GM12878 (cell line): ENCODE measurements around the gene KDSR. TPM values are rescaled to one million over a fixed set of nuclear protein-coding genes. Genes with fewer than 3 reads are reported as not detected.

Experiments
- ATAC-seq: fragments of 200-7000 bp; cut with Tn5 transposase; 3 replicates; pipeline ENCODE4 v1.9.1; 2020; ENCODE audit warnings: mild to moderate bottlenecking, moderate library complexity
- BruUV-seq: library from RNA; stranded (reverse); fragments of 400-500 nt; replicated peaks from 2 replicates; lab custom pipeline; 2021; lab: Mats Ljungman, UMichigan
- CTCF ChIA-PET: fragments of 300-600 bp; sonication (Branson Sonifier 250); formaldehyde crosslinking; extraction: SDS; loops from one replicate; lab custom pipeline; 2021; ENCODE audit warnings: inconsistent platforms; lab: Yijun Ruan, JAX
- POLR2A ChIA-PET: fragments of 350-600 bp; formaldehyde crosslinking; extraction: SDS; loops from one replicate; lab custom pipeline; 2021; ENCODE audit warnings: inconsistent platforms; lab: Charles Lee
- RAD21 ChIA-PET: fragments of 300-600 bp; sonication (Branson Sonifier 250); formaldehyde crosslinking; loops from one replicate; lab custom pipeline; 2023; ENCODE audit warnings: antibody characterized with exemption; ENCODE audit not compliant: unreplicated experiment; lab: Charles Lee
- SMC1A ChIA-PET: fragments of 300-600 bp; sonication (Branson Sonifier 250); formaldehyde crosslinking; loops from one replicate; lab custom pipeline; 2023; ENCODE audit not compliant: unreplicated experiment, uncharacterized antibody; lab: Charles Lee
- DNase-seq: peaks from one replicate; pipeline ENCODE4 v3.0.0-alpha.2; 2011; ENCODE audit warnings: low read depth, low spot score
- FAIRE-seq: peaks from 3 replicates; lab custom pipeline; 2011; peaks lifted over from hg19 to GRCh38; lab: Jason Lieb, UNC
- H2AFZ ChIP-seq: 2 replicates; pipeline ENCODE4 v1.6.0; 2011; ENCODE audit warnings: low read depth, low read length, control low read depth; ENCODE audit not compliant: control insufficient read depth
- H3K27ac ChIP-seq: 2 replicates; pipeline ENCODE4 v1.5.1; 2011; ENCODE audit warnings: control low read depth; ENCODE audit not compliant: control insufficient read depth, insufficient read depth
- H3K27me3 ChIP-seq, 2 experiments: replicated peaks in 1 of 2; 2 replicates each; pipeline versions ENCODE4 v1.6.0 to v1.6.1; 2011; ENCODE audit warnings: low read length in 1 of 2; ENCODE audit not compliant: control insufficient read depth in 2 of 2, insufficient read depth in 2 of 2
- H3K36me3 ChIP-seq, 2 experiments: 2 replicates each; pipeline ENCODE4 v1.5.1; 2011; ENCODE audit warnings: low read length in 1 of 2; ENCODE audit not compliant: control insufficient read depth in 2 of 2, insufficient read depth in 2 of 2
- H3K4me1 ChIP-seq: 2 replicates; pipeline ENCODE4 v1.6.1; 2011; ENCODE audit warnings: mild to moderate bottlenecking, low read length, moderate library complexity, mixed read lengths; ENCODE audit not compliant: control insufficient read depth, insufficient read depth
- H3K4me2 ChIP-seq: 2 replicates; pipeline ENCODE4 v1.6.0; 2011; ENCODE audit warnings: control low read depth; ENCODE audit not compliant: control insufficient read depth, insufficient read depth
- H3K4me3 ChIP-seq: fragments of 200-600 bp; sonication (generic); 2 replicates; pipeline ENCODE4 v1.5.1; 2016
- H3K79me2 ChIP-seq: 2 replicates; pipeline ENCODE4 v1.6.0; 2011; ENCODE audit warnings: low read length; ENCODE audit not compliant: control insufficient read depth, insufficient read depth
- H3K9ac ChIP-seq: 2 replicates; pipeline ENCODE4 v1.8.0; 2011; ENCODE audit warnings: low read length, control low read depth, mixed read lengths; ENCODE audit not compliant: control insufficient read depth, insufficient read depth
- H3K9me3 ChIP-seq: replicated peaks from 3 replicates; pipeline ENCODE4 v1.5.1; 2011; ENCODE audit warnings: mild to moderate bottlenecking, low read length; ENCODE audit not compliant: control insufficient read depth, insufficient read depth
- H4K20me1 ChIP-seq: 2 replicates; pipeline ENCODE4 v1.6.0; 2011; ENCODE audit not compliant: control insufficient read depth, insufficient read depth
- BRCA1 ChIP-seq: IDR thresholded peaks from 2 replicates; pipeline ENCODE4 v1.6.1; 2011; ENCODE audit warnings: low read depth, low read length, improper control_type of control experiment
- CTCF ChIP-seq, 3 experiments: IDR thresholded peaks in 2 of 3; conservative IDR thresholded peaks in 1 of 3; 2 replicates each; pipeline ENCODE4 v1.5.1; 2011; ENCODE audit warnings: low read depth in 3 of 3, low read length in 3 of 3, mild to moderate bottlenecking in 3 of 3, control low read depth in 2 of 3, moderate library complexity in 2 of 3, inconsistent platforms in 1 of 3, mixed read lengths in 1 of 3; ENCODE audit not compliant: control insufficient read depth in 2 of 3, insufficient read depth in 1 of 3; ENCODE audit errors: extremely low read depth in 1 of 3
- EED ChIP-seq: sonication (generic); IDR thresholded peaks from 2 replicates; pipeline ENCODE4 v1.6.1; 2016; ENCODE audit warnings: antibody characterized with exemption, low read depth
- FOS ChIP-seq: IDR thresholded peaks from 3 replicates; pipeline ENCODE4 v1.6.1; 2011; ENCODE audit warnings: borderline replicate concordance; ENCODE audit not compliant: insufficient read length; ENCODE audit errors: extremely low read depth
- MXI1 ChIP-seq: fragments of 150-350 bp; IDR thresholded peaks from 2 replicates; pipeline ENCODE4 v1.6.1; 2011; ENCODE audit warnings: low read depth, mild to moderate bottlenecking, inconsistent platforms, low read length, improper control_type of control experiment
- MYC ChIP-seq: IDR thresholded peaks from 2 replicates; pipeline ENCODE4 v1.6.1; 2011; ENCODE audit warnings: mild to moderate bottlenecking, low read length, moderate library complexity, inconsistent platforms; ENCODE audit not compliant: insufficient read depth, insufficient replicate concordance, insufficient read length, severe bottlenecking
- NFXL1 ChIP-seq: fragments of 450-650 bp; IDR thresholded peaks from 2 replicates; pipeline ENCODE4 v1.6.1; 2017; ENCODE audit warnings: antibody characterized with exemption, mild to moderate bottlenecking, borderline replicate concordance
- NKRF ChIP-seq: fragments of 450-650 bp; conservative IDR thresholded peaks from 2 replicates; pipeline ENCODE4 v1.6.1; 2017; ENCODE audit warnings: mild to moderate bottlenecking, moderate library complexity
- NRF1 ChIP-seq: conservative IDR thresholded peaks from 2 replicates; pipeline ENCODE4 v1.6.1; 2011; ENCODE audit warnings: mild to moderate bottlenecking, low read depth, low read length, improper control_type of control experiment
- PAX8 ChIP-seq: fragments of 450-650 bp; IDR thresholded peaks from 2 replicates; pipeline ENCODE4 v1.6.1; 2017; ENCODE audit warnings: mild to moderate bottlenecking, moderate library complexity
- POLR2AphosphoS2 ChIP-seq: IDR thresholded peaks from 2 replicates; pipeline ENCODE4 v1.6.1; 2011; ENCODE audit warnings: low read depth, mild to moderate bottlenecking, low read length, improper control_type of control experiment, moderate library complexity
- POLR2AphosphoS5 ChIP-seq: IDR thresholded peaks from 2 replicates; pipeline ENCODE4 v1.6.1; 2011; ENCODE audit warnings: mild to moderate bottlenecking, low read length, inconsistent platforms
- RAD21 ChIP-seq: IDR thresholded peaks from 2 replicates; pipeline ENCODE4 v1.6.1; 2011; ENCODE audit warnings: mild to moderate bottlenecking, low read depth, low read length, moderate library complexity; ENCODE audit not compliant: insufficient read depth
- RELA ChIP-seq: fragments of 450-650 bp; IDR thresholded peaks from 2 replicates; pipeline ENCODE4 v1.8.0; 2014; ENCODE audit warnings: borderline replicate concordance; ENCODE audit not compliant: partially characterized antibody
- SMAD1 ChIP-seq: fragments of 450-650 bp; IDR thresholded peaks from 2 replicates; pipeline ENCODE4 v1.6.1; 2018; ENCODE audit warnings: mild to moderate bottlenecking, low read depth; ENCODE audit not compliant: partially characterized antibody
- SREBF1 ChIP-seq: IDR thresholded peaks from 2 replicates; pipeline ENCODE4 v1.6.1; 2012; ENCODE audit warnings: mild to moderate bottlenecking, low read length
- TARDBP ChIP-seq: IDR thresholded peaks from 2 replicates; pipeline ENCODE4 v1.6.1; 2016; ENCODE audit warnings: borderline replicate concordance
- ZBTB4 ChIP-seq: fragments of 450-650 bp; formaldehyde crosslinking; IDR thresholded peaks from 2 replicates; pipeline ENCODE4 v1.4.0; 2022; ENCODE audit warnings: mild to moderate bottlenecking, moderate library complexity
- ZNF24 ChIP-seq: fragments of 450-650 bp; IDR thresholded peaks from 2 replicates; pipeline ENCODE4 v1.6.1; 2017; ENCODE audit warnings: antibody characterized with exemption, mild to moderate bottlenecking
- WGBS: methylation state at CpG from one replicate; pipeline ENCODE4 v1.1.6; 2016; ENCODE audit warnings: low lambda C conversion rate; ENCODE audit not compliant: insufficient replicate concordance, insufficient coverage; ENCODE audit errors: missing lambda C conversion rate; 5-methylcytosine and 5-hydroxymethylcytosine counted together
- in situ Hi-C: fragments of 300-500 bp; cut with MboI; formaldehyde crosslinking; loops from 9 replicates; pipeline ENCODE4 v1.14.3; 2018; ENCODE audit warnings: mixed read lengths
- intact Hi-C: fragments of 100-400 bp; cut with micrococcal nuclease; formaldehyde crosslinking; loops from one replicate; pipeline ENCODE4 v1.14.2; 2022; ENCODE audit not compliant: unreplicated experiment
- polyA plus RNA-seq, 11 experiments: library from polyadenylated mRNA; depleted of rRNA in 4 of 11; unstranded in 6 of 11; stranded (reverse) in 5 of 11; fragments of >200 nt; fragmentation: Nextera tagmentation in 4 of 11; fragmentation: Illumina TruSeq in 1 of 11; extraction: Ambion mirVana in 4 of 11; extraction: Trizol in 1 of 11; gene quantifications; 1 replicate in 1 of 11; 2 replicates in 10 of 11; pipeline versions ENCODE4 v1.2.1 to v1.2.3, GENCODE V29; 2011 to 2016; ENCODE audit warnings: inconsistent platforms in 2 of 11, missing spikeins in 2 of 11, low read depth in 1 of 11
- total RNA-seq, 4 experiments: library from RNA; depleted of rRNA in 3 of 4; stranded (reverse); fragments of >200 nt in 3 of 4; fragmentation: Illumina TruSeq in 1 of 4; extraction: Trizol in 1 of 4; gene quantifications; 2 replicates each; pipeline versions ENCODE4 v1.2.1 to v1.2.3, GENCODE V29; 2013 to 2021

Gene KDSR
- total and polyA plus RNA-seq, 10 of the 15 experiments (the other 5 are each of a cell fraction or from before 2014, with no cell fraction given) = 5.2 to 25.9 (median 14.3) TPM

GRCh38 chr18:63407734-63408133 is 40.7 kb upstream of the KDSR start:
- ChIA-PET POLR2A (no interaction called here), CTCF (no interaction called here), SMC1A (interaction anchor here (1.0 kb wide), 1 partner anchor 24 kb away, joined by 3 read pairs; no protein-coding TSS in a partner anchor), RAD21 (no interaction called here)
- H4K20me1 ChIP-seq = no peaks in the 10 kb centered on the region
- no peaks in the 10 kb centered on the region for H3K4me1 ChIP-seq
- no peak overlapping the region for H3K9ac ChIP-seq
- H3K27me3 ChIP-seq = no peaks in the 10 kb centered on the region
- 85% methylated on average over 1 of the region's 1 CpG for WGBS
- peaks cover 2% of the 10 kb centered on the region; the same call in 1 of the 2 replicates for H3K79me2 ChIP-seq
- no TSS peak for BruUV-seq
- H3K27ac ChIP-seq = no peak overlapping the region
- H3K9me3 ChIP-seq = no peaks in the 10 kb centered on the region
- ATAC-seq = no peak
- in situ Hi-C loops = no loop called here
- intact Hi-C loops = no loop called here
- H2AFZ ChIP-seq = no peak overlapping the region
- TF ChIP-seq EED (no peak), NRF1 (no peak), PAX8 (no peak), ZNF24 (no peak), RAD21 (no peak), MXI1 (no peak), RELA (no peak), MYC (no peak), ZBTB4 (no peak), FOS (no peak), TARDBP (no peak), NKRF (no peak), CTCF (IDR thresholded peaks at IDR 0.05 in 2 of 3, conservative IDR thresholded peaks at IDR 0.05 in 1 of 3; ENCODE audit: control insufficient read depth in 2 of 3, extremely low read depth in 1 of 3, insufficient read depth in 1 of 3, low read depth in 3 of 3, low read length in 3 of 3) (no peak), SMAD1 (no peak), NFXL1 (no peak), SREBF1 (no peak), BRCA1 (no peak), POLR2AphosphoS5 (no peak), POLR2AphosphoS2 (no peak)
- H3K4me3 ChIP-seq = no peak overlapping the region
- DNase-seq = no peak
- H3K4me2 ChIP-seq = no peak overlapping the region
- FAIRE-seq = no peak
- peaks cover 2 to 25% of the 10 kb centered on the region in 2 experiments for H3K36me3 ChIP-seq
